ENCODE results near the gene CRP. TPM values are rescaled to one million over a fixed set of nuclear protein-coding genes. Genes with fewer than 3 reads are reported as not detected.

Gene CRP
- total RNA-seq, 1 experiment from 2014 or later = 0.90 TPM

GRCh38 chr1:159704481-159704880 is 9.9 kb downstream of the CRP start:
- no peak for TF ChIP-seq POLR2AphosphoS5 (IDR thresholded peaks at IDR 0.05; ENCODE audit: low read depth, low read length)
- no peak for TF ChIP-seq TCF7L2 (IDR thresholded peaks at IDR 0.05; ENCODE audit: low read depth, low read length)
- no peak for TF ChIP-seq REST (IDR thresholded peaks at IDR 0.05; ENCODE audit: insufficient read depth in 1 of 2, low read depth in 2 of 2, low read length in 1 of 2)
- no peak for TF ChIP-seq CTCF (IDR thresholded peaks at IDR 0.05)
- no peak for TF ChIP-seq SIN3A (IDR thresholded peaks at IDR 0.05; ENCODE audit: borderline replicate concordance, insufficient read depth, low read depth, low read length)
- POLR2A ChIA-PET = no interaction called here
- Histone ChIP-seq H3K9me3 (ENCODE audit: control insufficient read depth, insufficient read depth, low read depth, low read length) (no peaks in the 10 kb centered on the region), H3K27me3 (ENCODE audit: control insufficient read depth, insufficient read depth, low read length) (no peaks in the 10 kb centered on the region), H3K36me3 (ENCODE audit: control insufficient read depth, insufficient read depth, low read length) (no peaks in the 10 kb centered on the region), H3K4me3 (ENCODE audit: low read depth in 2 of 2, low read length in 2 of 2) (no peak overlapping the region), H3K4me1 (ENCODE audit: control insufficient read depth, insufficient read depth, low read length) (no peaks in the 10 kb centered on the region), H3K27ac (ENCODE audit: low read length) (no peak overlapping the region)
- DNase-seq (ENCODE audit: low read depth, low spot score) (no peak), ATAC-seq (no peak)
- BruUV-seq (replicated peaks) = no TSS peak
- intact Hi-C loops (cut with micrococcal nuclease; ENCODE audit: unreplicated experiment) (no loop called here), in situ Hi-C loops (cut with HindIII; ENCODE audit: low pct_unique_long_range_greater_than_20kb, low sequenced_read_pairs) (no loop called here)
- CTCF ChIA-PET = no interaction called here

- ATAC-seq (no peak), DNase-seq (ENCODE audit: low read depth, low spot score) (no peak)
- no peak overlapping the region for H3K4me3 ChIP-seq (ENCODE audit: low read depth in 2 of 2, low read length in 2 of 2)
- 0 out of 2 replicates have a peak, but pooled peaks cover 3% of the 10 kb centered on the region for H3K27me3 ChIP-seq (ENCODE audit: control insufficient read depth, insufficient read depth, low read length)
- H3K36me3 ChIP-seq (ENCODE audit: control insufficient read depth, insufficient read depth, low read length) = no peaks in the 10 kb centered on the region
- H3K27ac ChIP-seq (ENCODE audit: low read length) = no peak overlapping the region
- TF ChIP-seq TCF7L2 (IDR thresholded peaks at IDR 0.05; ENCODE audit: low read depth, low read length) (no peak), POLR2AphosphoS5 (IDR thresholded peaks at IDR 0.05; ENCODE audit: low read depth, low read length) (no peak), CTCF (IDR thresholded peaks at IDR 0.05) (no peak), REST (IDR thresholded peaks at IDR 0.05; ENCODE audit: insufficient read depth in 1 of 2, low read depth in 2 of 2, low read length in 1 of 2) (no peak), SIN3A (IDR thresholded peaks at IDR 0.05; ENCODE audit: borderline replicate concordance, insufficient read depth, low read depth, low read length) (no peak)
- BruUV-seq (replicated peaks) = no TSS peak
- in situ Hi-C loops (cut with HindIII; ENCODE audit: low pct_unique_long_range_greater_than_20kb, low sequenced_read_pairs) (no loop called here), intact Hi-C loops (cut with micrococcal nuclease; ENCODE audit: unreplicated experiment) (no loop called here)
- CTCF ChIA-PET = no interaction called here
- H3K9me3 ChIP-seq (ENCODE audit: control insufficient read depth, insufficient read depth, low read depth, low read length) = no peaks in the 10 kb centered on the region
- no peaks in the 10 kb centered on the region for H3K4me1 ChIP-seq (ENCODE audit: control insufficient read depth, insufficient read depth, low read length)
- POLR2A ChIA-PET = no interaction called here
These were observed 14.1 kb downstream of the CRP start for GRCh38 chr1:159700312-159700711.

Measured in Panc1 (cell line).